ENCODE data around the gene TNS4. TPM values are rescaled to one million over a fixed set of nuclear protein-coding genes. Genes with fewer than 3 reads are reported as not detected.

Gene TNS4
- total and polyA plus RNA-seq, 7 donors = 0.04 to 0.06 TPM; not detected in 5

DNA sequence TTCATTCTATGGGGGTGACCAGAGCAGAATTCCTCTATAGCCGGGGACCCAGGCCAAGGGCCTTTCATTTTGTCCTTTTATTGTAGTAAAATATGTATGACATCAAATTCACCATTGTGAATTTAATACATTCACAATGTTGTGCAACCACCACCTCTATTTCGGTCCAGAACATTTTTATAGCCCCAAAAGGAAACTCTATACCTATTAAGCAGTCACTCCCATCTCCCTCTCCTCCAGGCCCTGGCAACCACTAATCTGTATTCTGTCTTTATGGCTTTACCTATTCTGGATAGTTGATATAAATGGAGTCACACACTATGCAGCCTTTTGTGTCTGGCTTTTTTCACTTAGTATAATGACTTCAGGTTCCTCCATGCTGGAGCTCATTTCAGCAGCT is 9.7 kb upstream of the TNS4 start:
- intact Hi-C loops (cut with DNase I) = no loop called here

GRCh38 chr17:40510328-40510648 is 8.9 kb upstream of the TNS4 start:
- no peaks in the 10 kb centered on the region for H3K27me3 ChIP-seq (ENCODE audit: insufficient read depth in 3 of 3, low read length in 2 of 3)
- ATAC-seq = peak; percentile 93 to 98 (median 96)
- 26 to 51% (median 34%) methylated on average over 8 of the region's 8 CpGs for WGBS, 3 donors
- peak; percentile 70 to 91 for DNase-seq
- peaks cover 25% of the 10 kb centered on the region for H3K4me1 ChIP-seq
- H3K9me3 ChIP-seq = no peaks in the 10 kb centered on the region
- no peaks in the 10 kb centered on the region for H3K36me3 ChIP-seq (ENCODE audit: insufficient read depth in 1 of 2, low read depth in 1 of 2)
- intact Hi-C loops (cut with DNase I) = no loop called here
- peak overlapping the region; percentile 43 for H3K27ac ChIP-seq
- TF ChIP-seq, protein P1, sequence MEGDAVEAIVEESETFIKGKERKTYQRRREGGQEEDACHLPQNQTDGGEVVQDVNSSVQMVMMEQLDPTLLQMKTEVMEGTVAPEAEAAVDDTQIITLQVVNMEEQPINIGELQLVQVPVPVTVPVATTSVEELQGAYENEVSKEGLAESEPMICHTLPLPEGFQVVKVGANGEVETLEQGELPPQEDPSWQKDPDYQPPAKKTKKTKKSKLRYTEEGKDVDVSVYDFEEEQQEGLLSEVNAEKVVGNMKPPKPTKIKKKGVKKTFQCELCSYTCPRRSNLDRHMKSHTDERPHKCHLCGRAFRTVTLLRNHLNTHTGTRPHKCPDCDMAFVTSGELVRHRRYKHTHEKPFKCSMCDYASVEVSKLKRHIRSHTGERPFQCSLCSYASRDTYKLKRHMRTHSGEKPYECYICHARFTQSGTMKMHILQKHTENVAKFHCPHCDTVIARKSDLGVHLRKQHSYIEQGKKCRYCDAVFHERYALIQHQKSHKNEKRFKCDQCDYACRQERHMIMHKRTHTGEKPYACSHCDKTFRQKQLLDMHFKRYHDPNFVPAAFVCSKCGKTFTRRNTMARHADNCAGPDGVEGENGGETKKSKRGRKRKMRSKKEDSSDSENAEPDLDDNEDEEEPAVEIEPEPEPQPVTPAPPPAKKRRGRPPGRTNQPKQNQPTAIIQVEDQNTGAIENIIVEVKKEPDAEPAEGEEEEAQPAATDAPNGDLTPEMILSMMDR (IDR thresholded peaks at IDR 0.05) = no peak
- H3K4me3 ChIP-seq = no peak overlapping the region

More for the DNA sequence above, 9.7 kb upstream of the TNS4 start:
- Histone ChIP-seq H3K36me3 (ENCODE audit: insufficient read depth in 1 of 2, low read depth in 1 of 2) (no peaks in the 10 kb centered on the region), H3K27ac (peak overlapping the region; percentile 43), H3K4me3 (no peak overlapping the region), H3K4me1 (peaks cover 25% of the 10 kb centered on the region), H3K9me3 (no peaks in the 10 kb centered on the region), H3K27me3 (ENCODE audit: insufficient read depth in 3 of 3, low read length in 2 of 3) (no peaks in the 10 kb centered on the region)
- TF ChIP-seq, protein P1 (IDR thresholded peaks at IDR 0.05) = no peak
- 32 to 66% (median 36%) methylated on average over 2 of the region's 2 CpGs for WGBS, 3 donors
- peak in 1 of 4 donors; percentile 69 for ATAC-seq
- DNase-seq = no peak

DNA sequence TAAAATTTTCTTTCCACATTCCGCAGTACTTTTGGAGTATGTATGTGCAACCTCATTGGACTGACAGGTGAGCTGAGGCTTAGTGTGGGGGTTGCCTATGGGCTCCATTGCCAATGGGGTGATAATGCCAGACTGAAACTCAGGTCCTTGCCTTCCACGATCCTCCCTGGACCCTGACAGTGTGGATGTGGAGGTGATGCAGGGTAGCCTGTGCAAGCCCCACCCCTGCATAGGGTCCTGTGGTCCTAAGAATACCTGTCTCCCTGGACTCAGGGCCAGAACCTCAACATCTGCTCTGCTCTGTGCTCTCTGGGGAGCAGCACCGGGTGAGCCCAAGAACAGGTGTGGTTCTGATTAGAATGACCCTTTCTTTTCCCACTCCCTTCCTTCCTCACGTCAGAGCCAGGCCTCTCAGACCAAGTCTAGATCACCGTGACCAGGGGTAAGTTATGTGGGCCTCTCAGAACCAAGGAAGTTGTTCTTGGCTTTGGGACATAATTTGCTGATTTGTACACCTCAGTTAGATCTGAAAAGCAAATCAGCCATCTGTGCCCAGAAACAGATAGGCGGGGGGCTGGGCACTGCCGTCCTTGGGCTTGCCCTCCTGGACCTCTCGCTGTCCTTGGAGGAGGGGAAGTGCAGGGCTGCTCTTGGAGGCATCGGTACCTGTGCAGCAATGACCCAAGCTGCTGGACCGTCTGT is 8.4 kb upstream of the TNS4 start:
- no peaks in the 10 kb centered on the region for H3K9me3 ChIP-seq
- peaks cover 25% of the 10 kb centered on the region for H3K4me1 ChIP-seq
- TF ChIP-seq, protein P1 (IDR thresholded peaks at IDR 0.05) = no peak
- DNase-seq = no peak
- H3K4me3 ChIP-seq = no peak overlapping the region
- H3K27me3 ChIP-seq (ENCODE audit: insufficient read depth in 3 of 3, low read length in 2 of 3) = no peaks in the 10 kb centered on the region
- H3K27ac ChIP-seq = no peak overlapping the region
- no peaks in the 10 kb centered on the region for H3K36me3 ChIP-seq (ENCODE audit: insufficient read depth in 1 of 2, low read depth in 1 of 2)
- WGBS, 3 donors = 55 to 71% (median 68%) methylated on average over 10 of the region's 10 CpGs
- ATAC-seq = no peak
- intact Hi-C loops (cut with DNase I) = no loop called here

- TF ChIP-seq, protein P1 (IDR thresholded peaks at IDR 0.05) = no peak
- no peak for DNase-seq
- Histone ChIP-seq H3K27me3 (ENCODE audit: insufficient read depth in 3 of 3, low read length in 2 of 3) (no peaks in the 10 kb centered on the region), H3K9me3 (no peaks in the 10 kb centered on the region), H3K4me1 (peaks cover 21% of the 10 kb centered on the region), H3K4me3 (no peak overlapping the region), H3K36me3 (ENCODE audit: insufficient read depth in 1 of 2, low read depth in 1 of 2) (no peaks in the 10 kb centered on the region), H3K27ac (no peak overlapping the region)
- no peak for ATAC-seq
- intact Hi-C loops (cut with DNase I) = no loop called here
- 71 to 82% (median 80%) methylated on average over 5 of the region's 5 CpGs for WGBS, 3 donors
Observed at GRCh38 chr17:40506786-40507185, 5.4 kb upstream of the TNS4 start.

GRCh38 chr17:40503154-40503553 is 1.7 kb upstream of the TNS4 start:
- 95 to 100% (median 97%) methylated on average over 2 of the region's 2 CpGs for WGBS, 3 donors
- intact Hi-C loops (cut with DNase I) = no loop called here
- TF ChIP-seq, protein P1 (IDR thresholded peaks at IDR 0.05) = no peak

More at GRCh38 chr17:40503154-40503553, 1.7 kb upstream of the TNS4 start:
- H3K4me1 ChIP-seq = peaks cover 18% of the 10 kb centered on the region
- ATAC-seq = no peak
- H3K27me3 ChIP-seq (ENCODE audit: insufficient read depth in 3 of 3, low read length in 2 of 3) = no peaks in the 10 kb centered on the region
- H3K9me3 ChIP-seq = no peaks in the 10 kb centered on the region
- H3K36me3 ChIP-seq (ENCODE audit: insufficient read depth in 1 of 2, low read depth in 1 of 2) = no peaks in the 10 kb centered on the region
- H3K4me3 ChIP-seq = no peak overlapping the region
- H3K27ac ChIP-seq = no peak overlapping the region
- no peak for DNase-seq
